C1 segment of cervical spinal cord (tissue), 14 donors: Measurements from ENCODE around the gene TTC28.
"Not testable (repeated sequence)": the region's sequence is repeated elsewhere in the genome, so short reads cannot be mapped to it uniquely, and the experiment has no call there.

ENCODE experiments used
- DNase-seq, 14 donors: peaks; one replicate each; lab custom pipeline; 2025; lab: John Stamatoyannopoulos, UW

The TTC28 gene

DNA sequence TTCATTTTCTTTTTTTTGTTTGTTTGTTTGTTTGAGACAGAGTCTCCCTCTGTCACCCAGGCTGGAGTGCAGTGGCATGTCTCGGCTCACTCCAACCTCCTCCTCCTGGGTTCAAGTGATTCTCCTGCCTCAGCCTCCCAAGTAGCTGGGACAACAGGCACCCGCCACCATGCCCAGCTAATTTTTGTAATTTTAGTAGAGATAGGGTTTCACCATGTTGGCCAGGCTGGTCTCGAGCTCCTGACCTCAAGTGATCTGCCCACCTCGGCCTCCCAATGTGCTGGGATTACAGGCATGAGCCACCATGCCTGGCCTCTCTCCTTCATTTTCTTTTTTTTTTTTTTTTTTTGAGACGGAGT, 118.9 kb downstream of the TTC28 start:
- DNase-seq, result not testable (repeated sequence)

DNA sequence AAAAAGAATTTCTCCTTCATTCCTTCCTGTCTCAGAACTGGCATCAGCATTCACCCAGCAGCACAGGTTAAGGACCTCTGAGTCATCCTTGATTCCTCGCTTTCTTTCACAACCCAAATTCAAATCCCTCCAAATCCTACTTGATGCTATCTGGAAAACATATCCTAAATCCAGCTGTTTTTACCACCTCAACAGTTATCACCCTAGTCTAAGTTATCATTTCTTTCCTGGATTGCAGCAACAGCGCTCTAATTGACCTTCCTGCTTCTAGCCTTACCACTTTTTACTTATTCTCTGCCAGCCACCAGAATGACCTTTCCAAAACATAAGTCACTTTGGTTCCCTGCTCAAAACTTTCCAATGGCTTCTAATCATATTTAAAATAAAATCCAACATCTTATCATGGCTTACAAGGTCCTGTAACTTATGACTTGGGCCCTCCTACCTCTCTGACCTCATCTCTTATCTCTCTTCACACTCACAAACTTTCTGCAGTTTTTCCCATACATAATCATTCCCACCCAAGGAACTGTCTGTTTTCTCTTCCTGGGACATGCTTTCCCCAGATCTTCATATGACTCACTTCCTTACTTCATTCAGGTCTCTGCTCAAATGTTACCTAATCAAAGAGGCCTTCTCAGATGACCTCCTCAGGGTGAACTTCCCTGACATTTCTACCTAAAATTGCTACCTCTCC, 119.4 kb downstream of the TTC28 start:
- no peak for DNase-seq

GRCh38 chr22:28557184-28557583, 122.5 kb downstream of the TTC28 start:
- no peak for DNase-seq

- not testable (repeated sequence) for DNase-seq
These were observed 126.4 kb downstream of the TTC28 start for GRCh38 chr22:28553108-28553866.

DNA sequence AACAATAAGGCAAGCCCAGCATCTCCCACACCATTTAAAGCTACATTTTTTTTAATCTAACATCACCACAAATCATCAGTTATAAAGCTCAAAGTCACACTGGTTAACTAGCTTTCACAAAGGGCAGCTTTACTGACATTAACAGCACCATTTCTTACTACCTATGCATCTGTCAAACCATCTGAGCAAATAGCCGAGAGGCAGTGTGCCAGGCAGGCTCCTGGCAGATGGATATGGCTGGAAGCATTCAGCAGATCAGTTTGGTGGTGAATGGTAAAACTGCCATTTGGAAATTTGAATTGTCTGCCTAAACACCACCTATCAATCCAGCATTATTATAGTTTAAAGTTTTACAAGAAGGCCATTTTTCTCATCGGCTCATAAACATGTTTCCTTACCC, 131.2 kb downstream of the TTC28 start:
- peak in 1 of 14 donors; percentile 21 for DNase-seq

DNA sequence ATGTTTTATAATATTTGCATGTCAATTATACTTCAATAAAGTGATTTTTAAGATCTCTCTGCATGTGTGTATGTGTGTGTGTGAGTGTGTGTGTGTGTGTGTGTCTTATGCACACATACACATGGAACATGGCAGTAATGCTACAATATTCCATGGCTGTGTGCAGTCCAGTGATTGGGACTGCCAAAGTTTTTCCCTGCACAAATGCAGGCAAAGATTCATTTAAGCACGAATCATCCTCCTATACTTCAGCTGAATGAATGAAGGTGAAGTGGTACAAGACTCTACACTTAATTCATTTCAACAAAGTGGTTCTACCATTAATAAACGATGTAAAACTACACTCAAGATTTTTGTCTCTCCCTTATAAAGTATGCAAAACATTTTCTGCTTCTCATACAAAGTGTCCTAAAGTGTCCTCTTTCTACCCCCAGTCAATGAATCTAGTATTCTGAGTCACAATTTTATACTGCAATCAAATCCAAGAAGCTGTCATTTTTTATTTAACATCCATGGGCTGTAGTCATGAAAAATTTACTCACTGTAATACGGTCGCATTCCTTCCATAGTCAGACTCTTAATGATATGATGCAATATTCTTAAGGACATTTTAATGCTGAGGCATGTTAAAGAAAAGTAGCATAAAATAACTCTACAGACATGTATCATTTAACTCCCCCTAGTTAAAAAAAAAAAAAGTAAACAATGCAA, 132.4 kb downstream of the TTC28 start:
- no peak for DNase-seq

GRCh38 chr22:28544431-28544868, 135.2 kb downstream of the TTC28 start:
- DNase-seq, result no peak

GRCh38 chr22:28542980-28543621, 136.5 kb downstream of the TTC28 start:
- DNase-seq, result no peak

DNA sequence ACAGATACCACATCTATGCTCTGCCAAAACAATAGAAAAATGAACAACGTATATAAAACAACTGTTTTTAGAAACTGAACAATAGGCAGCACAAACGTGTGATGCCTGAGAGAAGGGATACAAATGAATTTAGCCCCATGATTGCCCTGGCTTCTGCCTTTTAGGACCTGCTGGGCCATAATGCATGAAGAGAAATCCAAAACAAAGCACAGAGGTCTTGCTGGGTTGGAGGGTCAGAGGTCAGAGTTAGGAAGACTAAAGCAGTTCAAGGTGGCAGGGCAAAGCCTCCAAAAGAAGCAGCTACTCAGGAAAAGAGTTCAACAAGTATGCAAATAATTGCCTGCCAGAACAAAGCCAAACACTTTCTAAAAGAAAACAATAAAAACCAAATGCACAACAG, 138.5 kb downstream of the TTC28 start:
- DNase-seq, result no peak

DNA sequence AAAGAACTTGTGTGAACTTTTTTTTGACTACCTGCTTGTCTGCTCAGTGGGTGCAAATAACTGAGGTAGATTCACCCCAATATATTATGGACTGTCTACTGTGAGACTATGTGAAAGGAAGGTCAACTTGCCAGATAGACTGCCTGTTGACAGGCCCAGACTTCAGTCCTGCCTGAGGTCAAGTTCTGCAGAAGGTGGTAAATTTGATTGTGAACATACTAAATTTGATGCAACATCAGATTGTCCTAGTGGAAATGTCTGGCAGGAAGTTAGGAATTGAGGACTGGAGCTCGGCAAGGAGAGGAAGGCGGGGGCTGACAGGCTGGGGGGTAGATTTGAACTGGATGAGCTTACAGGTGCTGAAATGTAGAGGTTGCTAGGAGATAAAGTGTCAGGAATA, 140.7 kb downstream of the TTC28 start:
- no peak for DNase-seq

- not testable (repeated sequence) for DNase-seq
These were observed 149.1 kb downstream of the TTC28 start for GRCh38 chr22:28530565-28530964.

GRCh38 chr22:28529144-28529543, 150.5 kb downstream of the TTC28 start:
- not testable (repeated sequence) for DNase-seq

- no peak for DNase-seq
These were observed 158.2 kb downstream of the TTC28 start for GRCh38 chr22:28521451-28521850.

DNA sequence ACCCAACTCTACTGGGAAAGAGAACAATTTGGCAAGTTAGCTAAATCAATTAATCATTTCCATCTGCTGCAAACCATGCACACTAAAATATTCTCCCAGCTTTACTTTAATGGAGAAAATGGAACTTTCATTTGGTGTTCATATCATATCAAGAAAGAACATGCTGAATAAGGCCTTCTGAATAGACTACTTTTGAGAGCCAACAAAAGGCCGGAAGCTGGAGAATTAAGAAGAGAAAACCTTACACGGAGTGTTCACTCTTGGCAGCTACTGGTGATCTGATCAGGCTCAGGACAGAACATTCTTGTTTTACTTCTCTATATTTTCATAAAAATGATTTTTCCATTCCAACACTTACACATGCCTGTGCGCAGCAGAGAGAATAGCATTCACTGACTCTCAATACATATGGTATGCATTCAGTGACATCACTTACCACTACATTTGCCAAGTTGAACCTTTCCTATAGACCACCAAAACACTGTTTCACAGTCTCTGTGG, 165.3 kb downstream of the TTC28 start:
- DNase-seq, result no peak

DNA sequence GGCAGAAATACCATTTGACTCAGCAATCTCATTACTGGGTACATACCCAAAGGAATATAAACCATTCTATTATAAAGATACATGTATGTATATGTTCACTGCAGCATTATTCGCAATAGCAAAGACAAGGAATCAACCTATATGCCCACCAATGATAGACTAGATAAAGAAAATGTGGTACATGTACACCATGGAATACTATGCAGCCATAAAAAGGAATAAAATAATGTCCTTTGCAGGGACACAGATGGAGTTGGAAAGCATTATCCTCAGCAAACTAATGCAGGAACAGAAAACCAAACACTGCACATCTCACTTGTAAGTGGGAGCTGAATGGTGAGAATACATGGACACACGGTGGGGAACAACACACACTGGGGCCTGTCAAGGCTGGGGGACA, 167.3 kb downstream of the TTC28 start:
- not testable (repeated sequence) for DNase-seq

DNA sequence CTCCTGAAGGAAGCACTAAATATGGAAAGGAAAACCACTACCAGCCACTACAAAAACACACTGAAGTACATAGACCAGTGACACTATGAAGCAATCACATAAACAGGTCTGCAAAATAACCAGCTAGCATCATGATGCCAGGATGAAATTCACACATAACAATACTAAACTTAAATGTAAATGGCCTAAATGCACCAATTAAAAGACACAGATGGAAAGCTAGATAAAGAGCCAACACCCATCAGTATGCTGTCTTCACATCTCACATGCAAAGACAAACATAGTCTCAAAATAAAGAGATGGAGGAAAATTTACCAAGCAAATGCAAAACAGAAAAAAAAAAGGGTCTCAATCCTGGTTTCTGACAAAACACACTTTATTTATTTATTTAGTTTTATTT, 171.7 kb downstream of the TTC28 start:
- DNase-seq, result no peak

- no peak for DNase-seq
These were observed 173.5 kb downstream of the TTC28 start for GRCh38 chr22:28506150-28506535.

DNA sequence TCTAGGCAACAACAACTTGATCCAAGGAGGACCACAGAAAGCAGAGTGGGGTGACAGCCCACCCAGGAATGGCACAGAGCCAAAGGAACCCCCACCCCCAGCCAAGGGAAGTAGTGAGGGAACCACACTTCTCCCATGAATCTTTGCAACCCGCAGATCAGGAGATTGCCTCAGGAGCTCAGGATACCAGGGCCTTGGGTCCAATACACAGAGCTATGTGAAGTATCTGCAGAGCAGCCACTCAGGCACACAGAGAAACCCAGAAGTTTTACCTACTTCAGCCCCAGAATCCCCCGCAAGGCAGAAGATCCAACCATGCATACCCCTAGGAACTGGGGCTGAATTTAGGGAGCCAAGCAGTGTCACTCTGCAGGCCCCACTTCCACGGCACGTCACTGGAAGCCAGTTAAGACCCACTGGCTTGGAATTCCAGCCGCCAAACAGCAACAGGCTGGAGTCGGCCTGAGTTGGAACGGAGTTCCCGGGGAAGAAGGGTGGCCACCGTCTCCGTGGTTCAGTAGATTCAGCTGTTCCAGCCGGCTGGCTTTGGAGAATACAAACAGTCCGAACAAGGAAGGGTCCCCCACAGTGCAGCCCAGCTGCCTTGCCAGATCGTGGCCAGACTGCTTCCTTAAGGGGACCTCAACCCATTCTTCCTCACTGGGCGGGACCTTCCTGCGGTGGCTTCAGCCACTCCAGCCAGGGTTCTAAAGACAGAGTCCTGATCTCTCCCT, 174.1 kb downstream of the TTC28 start:
- no peak for DNase-seq

DNA sequence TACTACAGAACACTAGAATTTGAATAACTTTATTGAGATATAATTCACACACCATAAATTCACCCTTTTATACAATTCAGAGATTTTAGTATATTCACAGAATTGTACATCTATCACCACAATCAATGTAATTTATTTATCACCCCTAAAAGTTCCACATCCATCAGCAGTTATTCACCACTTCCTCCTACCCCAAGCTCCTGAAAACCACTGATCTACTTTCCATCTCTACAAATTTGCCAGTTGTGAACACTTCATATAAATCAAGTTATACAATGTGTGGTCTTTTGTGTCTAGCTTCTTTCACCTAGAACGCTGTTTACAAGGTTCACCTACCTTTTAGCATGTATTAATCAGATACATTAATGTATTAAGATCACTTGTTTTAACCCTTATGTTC, 179.6 kb downstream of the TTC28 start:
- DNase-seq, result no peak

- no peak for DNase-seq
These were observed 181.6 kb downstream of the TTC28 start for GRCh38 chr22:28498044-28498443.

- no peak for DNase-seq
These were observed 182.5 kb downstream of the TTC28 start for GRCh38 chr22:28497188-28497587.
